Thoracic aorta (tissue), 2 donors: ENCODE measurements around the gene FGGY. TPM values are rescaled to one million over a fixed set of nuclear protein-coding genes. Genes with fewer than 3 reads are reported as not detected.

Source experiments
- ATAC-seq: fragments of 150-250 bp; one replicate; pipeline ENCODE4 v1.8.0; 2017; ENCODE audit warnings: low read depth; ENCODE audit not compliant: insufficient number of reproducible peaks, low FRiP score
- DNase-seq: peaks from one replicate; pipeline ENCODE4 v3.0.0-alpha.2; 2020; ENCODE audit warnings: low spot score
- H3K27ac ChIP-seq, 2 donors: fragments of 200-600 bp; sonication (generic); 1 replicate in 1 of 2; 2 replicates in 1 of 2; pipeline ENCODE4 v1.5.1; 2016; ENCODE audit warnings: mild to moderate bottlenecking in 2 of 2, moderate library complexity in 2 of 2
- H3K27me3 ChIP-seq: fragments of 200-600 bp; sonication (generic); replicated peaks from 2 replicates; pipeline ENCODE4 v1.6.0; 2016; ENCODE audit warnings: mild to moderate bottlenecking; ENCODE audit not compliant: insufficient read depth
- H3K36me3 ChIP-seq: fragments of 200-600 bp; sonication (generic); one replicate; pipeline ENCODE4 v1.5.1; 2016
- H3K4me1 ChIP-seq, 2 donors: fragments of 200-600 bp; sonication (generic); 1 replicate in 1 of 2; 2 replicates in 1 of 2; pipeline versions ENCODE4 v1.5.1 to v1.6.0; 2016; ENCODE audit warnings: low read depth in 2 of 2, mild to moderate bottlenecking in 1 of 2; ENCODE audit not compliant: control insufficient read depth in 1 of 2
- H3K4me3 ChIP-seq: fragments of 200-600 bp; sonication (generic); 2 replicates; pipeline ENCODE4 v1.5.1; 2016; ENCODE audit warnings: mild to moderate bottlenecking
- H3K9me3 ChIP-seq: fragments of 200-600 bp; sonication (generic); 2 replicates; pipeline ENCODE4 v1.5.1; 2016
- total RNA-seq, 2 donors: library from RNA; depleted of rRNA; stranded (reverse); fragments of >200 nt; gene quantifications; one replicate each; pipeline versions ENCODE4 v1.1.0 to v1.2.3, GENCODE V29; 2016
- TF ChIP-seq, protein P1 (sequence below): fragments of 200-600 bp; sonication (generic); IDR thresholded peaks from one replicate; pipeline ENCODE4 v1.5.1; 2019; ENCODE audit warnings: antibody characterized with exemption

The FGGY gene
- total RNA-seq, 2 donors from 2014 or later: 6.5 to 9.9 TPM

DNA sequence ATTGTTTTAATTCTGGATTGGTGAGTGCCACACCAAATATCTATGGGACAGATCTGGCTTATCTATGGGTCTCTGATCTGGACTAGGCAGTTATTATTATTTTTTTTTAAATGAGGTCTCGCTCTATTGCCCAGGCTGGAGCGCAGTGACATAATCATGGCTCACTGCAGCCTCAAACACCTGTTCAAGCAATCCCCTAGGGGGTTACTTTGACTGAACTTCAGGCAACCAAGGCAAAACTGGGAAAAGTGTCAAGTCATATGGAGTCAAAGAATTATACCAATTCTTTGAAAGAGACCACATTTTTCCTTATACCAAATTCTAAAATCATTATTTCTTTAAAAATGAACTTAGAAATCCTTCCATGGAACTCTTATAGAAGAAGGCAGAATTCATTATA lies 388.8 kb downstream of the FGGY start:
- Histone ChIP-seq H3K4me3 (no peak overlapping the region), H3K4me1 (no peaks in the 10 kb centered on the region), H3K9me3 (no peaks in the 10 kb centered on the region), H3K27ac (no peak overlapping the region), H3K27me3 (no peaks in the 10 kb centered on the region), H3K36me3 (no peaks in the 10 kb centered on the region)
- TF ChIP-seq, protein P1, sequence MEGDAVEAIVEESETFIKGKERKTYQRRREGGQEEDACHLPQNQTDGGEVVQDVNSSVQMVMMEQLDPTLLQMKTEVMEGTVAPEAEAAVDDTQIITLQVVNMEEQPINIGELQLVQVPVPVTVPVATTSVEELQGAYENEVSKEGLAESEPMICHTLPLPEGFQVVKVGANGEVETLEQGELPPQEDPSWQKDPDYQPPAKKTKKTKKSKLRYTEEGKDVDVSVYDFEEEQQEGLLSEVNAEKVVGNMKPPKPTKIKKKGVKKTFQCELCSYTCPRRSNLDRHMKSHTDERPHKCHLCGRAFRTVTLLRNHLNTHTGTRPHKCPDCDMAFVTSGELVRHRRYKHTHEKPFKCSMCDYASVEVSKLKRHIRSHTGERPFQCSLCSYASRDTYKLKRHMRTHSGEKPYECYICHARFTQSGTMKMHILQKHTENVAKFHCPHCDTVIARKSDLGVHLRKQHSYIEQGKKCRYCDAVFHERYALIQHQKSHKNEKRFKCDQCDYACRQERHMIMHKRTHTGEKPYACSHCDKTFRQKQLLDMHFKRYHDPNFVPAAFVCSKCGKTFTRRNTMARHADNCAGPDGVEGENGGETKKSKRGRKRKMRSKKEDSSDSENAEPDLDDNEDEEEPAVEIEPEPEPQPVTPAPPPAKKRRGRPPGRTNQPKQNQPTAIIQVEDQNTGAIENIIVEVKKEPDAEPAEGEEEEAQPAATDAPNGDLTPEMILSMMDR: no peak
- ATAC-seq: no peak
- DNase-seq: no peak

DNA sequence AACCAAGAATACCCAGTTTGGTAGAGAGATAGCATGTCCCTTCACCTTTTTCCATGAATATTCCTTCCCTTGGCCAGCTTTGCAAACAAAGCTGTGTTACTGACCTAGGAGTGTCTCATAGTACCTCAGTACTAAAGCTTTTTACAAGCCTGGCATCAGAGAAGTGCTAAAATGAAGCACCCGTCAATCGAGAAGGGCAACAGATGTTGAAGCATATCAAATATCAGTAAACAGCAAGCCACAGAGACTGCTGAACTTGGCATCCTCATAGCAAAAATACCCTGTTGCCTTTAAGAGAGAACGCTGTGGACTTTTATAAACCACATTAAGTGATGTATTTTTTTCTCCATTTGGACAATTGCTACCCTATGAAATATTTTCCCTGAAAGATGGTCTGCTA lies 389.3 kb downstream of the FGGY start:
- H3K36me3 ChIP-seq: no peaks in the 10 kb centered on the region
- ATAC-seq (no peak), DNase-seq (no peak)
- no peaks in the 10 kb centered on the region for H3K9me3 ChIP-seq
- TF ChIP-seq, protein P1: no peak
- H3K27ac ChIP-seq: no peak overlapping the region
- no peaks in the 10 kb centered on the region for H3K4me1 ChIP-seq
- no peak overlapping the region for H3K4me3 ChIP-seq
- no peaks in the 10 kb centered on the region for H3K27me3 ChIP-seq

- Histone ChIP-seq H3K36me3 (no peaks in the 10 kb centered on the region), H3K27me3 (no peaks in the 10 kb centered on the region), H3K27ac (no peak overlapping the region), H3K9me3 (no peaks in the 10 kb centered on the region), H3K4me1 (no peaks in the 10 kb centered on the region), H3K4me3 (no peak overlapping the region)
- no peak for DNase-seq
- TF ChIP-seq, protein P1: no peak
- no peak for ATAC-seq
These were observed 389.7 kb downstream of the FGGY start for GRCh38 chr1:59686574-59686973.

DNA sequence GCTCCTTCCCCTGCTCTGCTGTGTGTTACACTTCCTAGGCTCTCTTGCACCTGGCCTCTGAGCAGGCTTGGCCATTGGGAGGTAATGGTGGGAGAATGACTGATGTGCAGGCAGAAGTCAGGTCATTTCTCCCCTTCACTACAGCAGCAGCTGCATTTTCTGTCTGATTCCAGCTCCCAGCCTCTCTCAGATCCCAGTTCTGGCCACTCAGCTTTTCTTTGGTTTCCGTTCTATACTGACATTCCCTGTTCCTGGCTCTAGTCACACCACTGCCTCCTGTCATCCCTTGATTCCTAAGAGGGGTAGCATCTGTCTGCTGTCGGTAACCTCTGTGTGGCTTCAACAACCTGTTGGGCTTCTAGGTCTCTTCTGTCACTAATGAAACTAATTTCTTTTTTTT lies 390.2 kb downstream of the FGGY start:
- ATAC-seq (no peak), DNase-seq (no peak)
- Histone ChIP-seq H3K27me3 (no peaks in the 10 kb centered on the region), H3K4me3 (no peak overlapping the region), H3K4me1 (no peaks in the 10 kb centered on the region), H3K36me3 (no peaks in the 10 kb centered on the region), H3K27ac (no peak overlapping the region), H3K9me3 (no peaks in the 10 kb centered on the region)
- TF ChIP-seq, protein P1: no peak

- ATAC-seq: no peak
- Histone ChIP-seq H3K36me3 (no peaks in the 10 kb centered on the region), H3K27ac (no peak overlapping the region), H3K4me1 (no peaks in the 10 kb centered on the region), H3K4me3 (no peak overlapping the region), H3K27me3 (no peaks in the 10 kb centered on the region), H3K9me3 (no peaks in the 10 kb centered on the region)
- no peak for DNase-seq
- TF ChIP-seq, protein P1: no peak
These were observed 392.1 kb downstream of the FGGY start for GRCh38 chr1:59688976-59689375.
